SK-N-MC (cell line): ENCODE data around the gene KCNAB1.

Experiments used
- EZH2 ChIP-seq: fragments of 200-600 bp; sonication (generic); IDR thresholded peaks from one replicate; pipeline ENCODE4 v1.6.1; 2017; ENCODE audit warnings: antibody characterized with exemption
- POLR2AphosphoS5 ChIP-seq: IDR thresholded peaks from 2 replicates; pipeline ENCODE4 v1.6.1; 2012; ENCODE audit warnings: mild to moderate bottlenecking, low read depth, low read length, borderline replicate concordance

DNA sequence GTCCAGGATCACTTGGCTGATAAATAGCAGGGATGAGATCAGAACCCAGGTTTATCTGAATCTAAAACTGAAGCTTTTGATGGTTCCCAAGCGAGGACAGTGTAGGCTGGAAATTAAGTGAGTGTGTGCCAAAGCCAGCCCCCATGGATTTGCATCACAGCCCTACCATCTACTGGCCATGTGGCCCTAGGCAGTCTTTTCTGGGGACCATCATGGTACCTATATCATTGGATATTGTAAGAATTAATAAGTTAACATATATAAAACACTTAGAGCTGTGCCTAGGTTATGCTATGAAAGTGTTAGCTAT is 467.3 kb downstream of the KCNAB1 start:
- TF ChIP-seq POLR2AphosphoS5 (no peak), EZH2 (no peak)
